HL-60 (cell line): ENCODE results near the gene LRRTM4.

Experiments used
- CTCF ChIP-seq: IDR thresholded peaks from one replicate; pipeline ENCODE4 v1.5.1; 2011; ENCODE audit warnings: low read length, control low read depth, inconsistent platforms; ENCODE audit not compliant: insufficient read depth
- GABPA ChIP-seq: IDR thresholded peaks from 2 replicates; pipeline ENCODE4 v1.6.1; 2012; ENCODE audit warnings: low read depth

- TF ChIP-seq CTCF (no peak), GABPA (no peak)
Measured at GRCh38 chr2:76745605-76746004, 776.6 kb downstream of the LRRTM4 start.
